ENCODE results near the gene FNDC1. TPM values are rescaled to one million over a fixed set of nuclear protein-coding genes. Genes with fewer than 3 reads are reported as not detected.

The FNDC1 gene
- total RNA-seq, 1 experiment from 2014 or later: 0.23 TPM

- intact Hi-C loops (cut with micrococcal nuclease; ENCODE audit: unreplicated experiment) (no loop called here), in situ Hi-C loops (cut with HindIII; ENCODE audit: low pct_unique_long_range_greater_than_20kb, low sequenced_read_pairs) (no loop called here)
- TF ChIP-seq CTCF (IDR thresholded peaks at IDR 0.05) (no peak), TCF7L2 (IDR thresholded peaks at IDR 0.05; ENCODE audit: low read depth, low read length) (no peak), SIN3A (IDR thresholded peaks at IDR 0.05; ENCODE audit: borderline replicate concordance, insufficient read depth, low read depth, low read length) (no peak), POLR2AphosphoS5 (IDR thresholded peaks at IDR 0.05; ENCODE audit: low read depth, low read length) (no peak), REST (IDR thresholded peaks at IDR 0.05; ENCODE audit: insufficient read depth in 1 of 2, low read depth in 2 of 2, low read length in 1 of 2) (no peak)
- Histone ChIP-seq H3K36me3 (ENCODE audit: control insufficient read depth, insufficient read depth, low read length) (no peaks in the 10 kb centered on the region), H3K4me1 (ENCODE audit: control insufficient read depth, insufficient read depth, low read length) (no peaks in the 10 kb centered on the region), H3K27ac (ENCODE audit: low read length) (no peak overlapping the region), H3K9me3 (ENCODE audit: control insufficient read depth, insufficient read depth, low read depth, low read length) (no peaks in the 10 kb centered on the region), H3K4me3 (ENCODE audit: low read depth in 2 of 2, low read length in 2 of 2) (no peak overlapping the region), H3K27me3 (ENCODE audit: control insufficient read depth, insufficient read depth, low read length) (peaks cover 4% of the 10 kb centered on the region)
- no peak for DNase-seq (ENCODE audit: low read depth, low spot score)
- no TSS peak for BruUV-seq (replicated peaks)
- no peak for ATAC-seq
- CTCF ChIA-PET: no interaction called here
- POLR2A ChIA-PET: no interaction called here
Observed at GRCh38 chr6:159259441-159260125, 90.4 kb downstream of the FNDC1 start.

GRCh38 chr6:159260208-159260607, 91.0 kb downstream of the FNDC1 start:
- ATAC-seq (no peak), DNase-seq (ENCODE audit: low read depth, low spot score) (no peak)
- POLR2A ChIA-PET: no interaction called here
- H3K27me3 ChIP-seq (ENCODE audit: control insufficient read depth, insufficient read depth, low read length): peaks cover 11% of the 10 kb centered on the region
- H3K36me3 ChIP-seq (ENCODE audit: control insufficient read depth, insufficient read depth, low read length): no peaks in the 10 kb centered on the region
- H3K4me1 ChIP-seq (ENCODE audit: control insufficient read depth, insufficient read depth, low read length): no peaks in the 10 kb centered on the region
- intact Hi-C loops (cut with micrococcal nuclease; ENCODE audit: unreplicated experiment) (no loop called here), in situ Hi-C loops (cut with HindIII; ENCODE audit: low pct_unique_long_range_greater_than_20kb, low sequenced_read_pairs) (no loop called here)
- H3K27ac ChIP-seq (ENCODE audit: low read length): no peak overlapping the region
- no peaks in the 10 kb centered on the region for H3K9me3 ChIP-seq (ENCODE audit: control insufficient read depth, insufficient read depth, low read depth, low read length)
- CTCF ChIA-PET: no interaction called here
- no peak for TF ChIP-seq POLR2AphosphoS5 (IDR thresholded peaks at IDR 0.05; ENCODE audit: low read depth, low read length)
- no peak for TF ChIP-seq CTCF (IDR thresholded peaks at IDR 0.05)
- no peak for TF ChIP-seq REST (IDR thresholded peaks at IDR 0.05; ENCODE audit: insufficient read depth in 1 of 2, low read depth in 2 of 2, low read length in 1 of 2)
- no peak for TF ChIP-seq SIN3A (IDR thresholded peaks at IDR 0.05; ENCODE audit: borderline replicate concordance, insufficient read depth, low read depth, low read length)
- TF ChIP-seq TCF7L2 (IDR thresholded peaks at IDR 0.05; ENCODE audit: low read depth, low read length): no peak
- no TSS peak for BruUV-seq (replicated peaks)
- no peak overlapping the region for H3K4me3 ChIP-seq (ENCODE audit: low read depth in 2 of 2, low read length in 2 of 2)
